Trophoblast cell (in vitro differentiated cells and primary cell): ENCODE results near the gene CDC42BPB.

Experiments used
- DNase-seq, 2 donors: peaks; one replicate each; pipeline ENCODE4 v3.0.0-alpha.2; 2016
- H2AFZ ChIP-seq: 2 replicates; pipeline ENCODE4 v1.6.1; 2013; ENCODE audit warnings: low read length, moderate library complexity, mild to moderate bottlenecking; ENCODE audit not compliant: insufficient read depth, poor library complexity
- H2AK5ac ChIP-seq: 2 replicates; pipeline ENCODE4 v1.6.1; 2013; ENCODE audit warnings: mild to moderate bottlenecking, low read length
- H2BK120ac ChIP-seq: 2 replicates; pipeline ENCODE4 v1.6.1; 2013; ENCODE audit warnings: low read length, mild to moderate bottlenecking, moderate library complexity; ENCODE audit not compliant: insufficient read depth, poor library complexity
- H2BK12ac ChIP-seq: 2 replicates; pipeline ENCODE4 v1.6.1; 2013; ENCODE audit warnings: mild to moderate bottlenecking, low read length, moderate library complexity
- H2BK5ac ChIP-seq: 2 replicates; pipeline ENCODE4 v1.6.1; 2013; ENCODE audit warnings: low read length, low read depth, moderate library complexity, mild to moderate bottlenecking; ENCODE audit not compliant: poor library complexity
- H3K14ac ChIP-seq: 2 replicates; pipeline ENCODE4 v1.6.1; 2013; ENCODE audit warnings: mild to moderate bottlenecking, low read length
- H3K18ac ChIP-seq: 2 replicates; pipeline ENCODE4 v1.6.1; 2013; ENCODE audit warnings: mild to moderate bottlenecking, low read length
- H3K23ac ChIP-seq: 2 replicates; pipeline ENCODE4 v1.6.1; 2013; ENCODE audit warnings: low read length
- H3K27ac ChIP-seq: 2 replicates; pipeline ENCODE4 v1.5.1; 2013; ENCODE audit warnings: low read depth, mild to moderate bottlenecking, inconsistent platforms, low read length, moderate library complexity
- H3K27me3 ChIP-seq: 2 replicates; pipeline ENCODE4 v1.6.1; 2013; ENCODE audit warnings: inconsistent platforms, mild to moderate bottlenecking, low read length, moderate library complexity; ENCODE audit not compliant: insufficient read depth
- H3K36me3 ChIP-seq, 2 experiments: 1 replicate in 1 of 2; 2 replicates in 1 of 2; pipeline ENCODE4 v1.6.1; 2013; ENCODE audit warnings: low read length in 2 of 2, mild to moderate bottlenecking in 2 of 2, moderate library complexity in 1 of 2; ENCODE audit not compliant: insufficient read depth in 2 of 2, control insufficient read depth in 1 of 2
- H3K4ac ChIP-seq: 2 replicates; pipeline ENCODE4 v1.6.1; 2013; ENCODE audit warnings: low read depth, mild to moderate bottlenecking, low read length, moderate library complexity
- H3K4me1 ChIP-seq, 2 experiments: 1 replicate in 1 of 2; 2 replicates in 1 of 2; pipeline ENCODE4 v1.6.1; 2013; ENCODE audit warnings: low read length in 2 of 2, mild to moderate bottlenecking in 2 of 2, moderate library complexity in 1 of 2; ENCODE audit not compliant: insufficient read depth in 2 of 2, control insufficient read depth in 1 of 2
- H3K4me2 ChIP-seq: 2 replicates; pipeline ENCODE4 v1.6.1; 2013; ENCODE audit warnings: inconsistent platforms, mild to moderate bottlenecking, low read length, moderate library complexity
- H3K4me3 ChIP-seq: 2 replicates; pipeline ENCODE4 v1.5.1; 2013; ENCODE audit warnings: mild to moderate bottlenecking, low read depth, low read length, inconsistent platforms
- H3K79me1 ChIP-seq: one replicate; pipeline ENCODE4 v1.6.1; 2013; ENCODE audit warnings: low read length
- H3K79me2 ChIP-seq: 2 replicates; pipeline ENCODE4 v1.6.1; 2013; ENCODE audit warnings: low read length, mild to moderate bottlenecking; ENCODE audit not compliant: control insufficient read depth, insufficient read depth, poor library complexity
- H3K9ac ChIP-seq: 2 replicates; pipeline ENCODE4 v1.6.1; 2013; ENCODE audit warnings: mild to moderate bottlenecking, low read length
- H3K9me3 ChIP-seq: 2 replicates; pipeline ENCODE4 v1.6.1; 2013; ENCODE audit warnings: low read depth, mild to moderate bottlenecking, control low read depth, inconsistent platforms, low read length; ENCODE audit not compliant: insufficient read depth
- H4K12ac ChIP-seq: 2 replicates; pipeline ENCODE4 v1.6.1; 2013; ENCODE audit warnings: low read depth, mild to moderate bottlenecking, low read length, moderate library complexity
- H4K8ac ChIP-seq: 2 replicates; pipeline ENCODE4 v1.6.1; 2013; ENCODE audit warnings: low read depth, mild to moderate bottlenecking, low read length, moderate library complexity
- H4K91ac ChIP-seq: one replicate; pipeline ENCODE4 v1.6.1; 2013; ENCODE audit warnings: low read depth, mild to moderate bottlenecking, low read length, moderate library complexity
- WGBS: extraction: QIAGEN DNeasy Blood & Tissue Kit; methylation state at CpG from one replicate; pipeline ENCODE4 v1.1.7; 2013; ENCODE audit warnings: missing lambda C conversion rate; ENCODE audit not compliant: insufficient read length, insufficient coverage; ENCODE audit errors: extremely low coverage; 5-methylcytosine and 5-hydroxymethylcytosine counted together

Gene CDC42BPB

DNA sequence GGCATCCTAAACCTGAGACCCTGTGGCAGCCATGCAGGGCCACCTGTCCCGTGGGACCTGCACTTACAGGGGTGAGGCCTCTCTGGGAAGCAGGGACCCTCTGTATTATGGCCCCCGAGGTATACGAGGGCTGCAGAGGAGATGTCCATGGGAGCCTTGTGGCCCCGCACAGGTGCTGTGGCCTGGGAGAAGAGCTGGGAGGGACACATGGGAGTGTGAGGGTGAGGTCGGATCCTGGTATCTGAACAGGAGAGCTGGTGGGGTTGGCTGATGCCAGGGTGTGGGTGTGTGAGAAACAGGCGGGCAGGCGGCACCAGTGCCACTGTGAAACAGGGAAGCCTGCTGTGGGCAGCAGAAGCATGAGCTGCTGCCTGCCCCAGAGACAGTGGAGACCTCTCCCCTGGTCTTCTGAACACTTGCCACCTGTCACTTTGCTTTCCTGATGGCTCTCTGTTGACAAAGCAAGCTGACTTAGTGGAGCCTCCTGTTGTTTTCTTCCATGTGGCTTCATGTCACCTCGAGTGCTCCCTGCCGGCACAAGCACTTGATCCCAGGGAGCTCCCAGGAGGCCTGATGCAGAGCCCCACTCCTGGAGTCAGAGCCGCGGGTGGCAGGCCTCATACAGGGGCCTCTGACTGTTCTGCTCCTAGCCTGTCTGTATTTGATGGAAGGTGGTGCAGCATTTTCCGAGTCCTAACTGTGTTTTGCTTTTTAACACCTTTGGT, 154.7 kb downstream of the CDC42BPB start:
- H4K12ac ChIP-seq = no peak overlapping the region

DNA sequence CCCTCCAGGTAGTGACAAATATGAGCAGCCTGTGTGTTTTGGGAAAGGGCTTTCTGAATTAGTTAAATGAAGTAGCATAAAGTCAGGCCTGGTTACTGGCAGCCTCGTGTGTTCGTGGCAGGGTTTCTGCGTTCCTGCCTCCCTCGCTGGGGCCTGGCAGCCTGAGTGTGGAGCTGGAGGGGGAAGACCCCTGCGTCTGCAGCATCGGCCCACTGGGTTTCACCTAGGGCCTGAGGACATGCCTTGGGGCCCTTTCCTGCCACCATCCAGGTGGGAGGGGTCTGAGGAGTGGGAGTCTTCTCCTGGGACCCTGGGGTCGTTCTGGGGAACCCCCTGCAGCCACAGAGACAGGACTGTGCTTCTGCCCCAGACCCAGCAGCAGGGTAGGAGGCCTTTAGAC, 155.3 kb downstream of the CDC42BPB start:
- peaks cover 8% of the 10 kb centered on the region for H3K9me3 ChIP-seq
- no peak overlapping the region for H3K4ac ChIP-seq
- no peak for DNase-seq
- H4K91ac ChIP-seq = no peak overlapping the region
- H3K18ac ChIP-seq = no peak overlapping the region
- H3K23ac ChIP-seq = no peak overlapping the region
- H3K27ac ChIP-seq = no peak overlapping the region
- H3K36me3 ChIP-seq = peaks cover 20 to 23% of the 10 kb centered on the region in 2 experiments
- H2AFZ ChIP-seq = no peak overlapping the region
- H3K4me2 ChIP-seq = no peak overlapping the region
- H3K4me3 ChIP-seq = no peak overlapping the region
- H3K4me1 ChIP-seq = no peaks in the 10 kb centered on the region
- no peak overlapping the region for H2AK5ac ChIP-seq
- no CpG with 5 or more reads among the region's 7 CpGs for WGBS
- H3K9ac ChIP-seq = no peak overlapping the region
- no peak overlapping the region for H2BK12ac ChIP-seq
- no peak overlapping the region for H4K8ac ChIP-seq
- no peaks in the 10 kb centered on the region for H3K27me3 ChIP-seq
- no peaks in the 10 kb centered on the region for H3K79me2 ChIP-seq
- no peak overlapping the region for H2BK120ac ChIP-seq
- no peak overlapping the region for H2BK5ac ChIP-seq
- H3K14ac ChIP-seq = no peak overlapping the region
- no peak overlapping the region for H4K12ac ChIP-seq
- H3K79me1 ChIP-seq = no peaks in the 10 kb centered on the region

More for the DNA sequence above, 154.7 kb downstream of the CDC42BPB start:
- no peak for DNase-seq
- H4K8ac ChIP-seq = no peak overlapping the region
- no peaks in the 10 kb centered on the region for H3K79me1 ChIP-seq
- H3K9ac ChIP-seq = no peak overlapping the region
- no peak overlapping the region for H2BK5ac ChIP-seq
- H2AFZ ChIP-seq = no peak overlapping the region
- no peak overlapping the region for H3K27ac ChIP-seq
- peaks cover 11% of the 10 kb centered on the region for H3K9me3 ChIP-seq
- no peak overlapping the region for H3K23ac ChIP-seq
- no peak overlapping the region for H2BK12ac ChIP-seq
- peaks cover 24 to 26% of the 10 kb centered on the region in 2 experiments for H3K36me3 ChIP-seq
- no peak overlapping the region for H2AK5ac ChIP-seq
- no peaks in the 10 kb centered on the region for H3K79me2 ChIP-seq
- H3K4ac ChIP-seq = no peak overlapping the region
- H3K18ac ChIP-seq = no peak overlapping the region
- H3K4me2 ChIP-seq = no peak overlapping the region
- no peak overlapping the region for H4K91ac ChIP-seq
- WGBS = no CpG with 5 or more reads among the region's 12 CpGs
- no peak overlapping the region for H2BK120ac ChIP-seq
- no peak overlapping the region for H3K14ac ChIP-seq
- no peak overlapping the region for H3K4me3 ChIP-seq
- H3K4me1 ChIP-seq = no peaks in the 10 kb centered on the region
- H3K27me3 ChIP-seq = no peaks in the 10 kb centered on the region

DNA sequence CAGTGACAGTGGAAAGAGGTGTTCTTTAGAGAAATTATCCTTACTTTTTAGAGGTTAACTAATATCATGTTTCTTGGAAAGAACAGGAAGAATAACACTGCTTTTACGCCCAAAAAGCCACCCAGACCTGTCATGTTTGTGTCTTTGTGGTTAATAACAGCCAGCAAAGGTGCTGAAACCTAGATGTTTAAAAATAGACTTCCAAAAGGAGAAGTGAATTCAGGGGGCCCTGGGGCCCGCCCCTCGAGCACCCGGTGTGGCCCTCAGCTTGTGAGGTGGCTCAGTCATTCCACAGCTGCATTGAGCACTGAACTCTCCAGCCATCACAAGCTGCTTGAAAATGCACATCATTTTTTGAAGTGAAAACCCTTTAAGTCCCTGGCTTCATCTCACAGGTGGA, 155.7 kb downstream of the CDC42BPB start:
- H3K79me2 ChIP-seq = no peaks in the 10 kb centered on the region
- H2BK120ac ChIP-seq = no peak overlapping the region
- WGBS = no CpG with 5 or more reads among the region's 4 CpGs
- H2AK5ac ChIP-seq = no peak overlapping the region
- H3K18ac ChIP-seq = no peak overlapping the region
- no peak overlapping the region for H3K4me2 ChIP-seq
- H4K8ac ChIP-seq = no peak overlapping the region
- no peak overlapping the region for H3K23ac ChIP-seq
- H4K91ac ChIP-seq = no peak overlapping the region
- H3K79me1 ChIP-seq = no peaks in the 10 kb centered on the region
- no peak overlapping the region for H2BK12ac ChIP-seq
- no peak overlapping the region for H3K4ac ChIP-seq
- H3K9me3 ChIP-seq = peaks cover 4% of the 10 kb centered on the region
- no peak overlapping the region for H2AFZ ChIP-seq
- no peak overlapping the region for H3K14ac ChIP-seq
- no peaks in the 10 kb centered on the region for H3K27me3 ChIP-seq
- H3K36me3 ChIP-seq = peaks cover 16 to 19% of the 10 kb centered on the region in 2 experiments
- H3K4me3 ChIP-seq = no peak overlapping the region
- DNase-seq = no peak
- H3K9ac ChIP-seq = no peak overlapping the region
- no peaks in the 10 kb centered on the region for H3K4me1 ChIP-seq
- H4K12ac ChIP-seq = no peak overlapping the region
- H3K27ac ChIP-seq = no peak overlapping the region
- no peak overlapping the region for H2BK5ac ChIP-seq

DNA sequence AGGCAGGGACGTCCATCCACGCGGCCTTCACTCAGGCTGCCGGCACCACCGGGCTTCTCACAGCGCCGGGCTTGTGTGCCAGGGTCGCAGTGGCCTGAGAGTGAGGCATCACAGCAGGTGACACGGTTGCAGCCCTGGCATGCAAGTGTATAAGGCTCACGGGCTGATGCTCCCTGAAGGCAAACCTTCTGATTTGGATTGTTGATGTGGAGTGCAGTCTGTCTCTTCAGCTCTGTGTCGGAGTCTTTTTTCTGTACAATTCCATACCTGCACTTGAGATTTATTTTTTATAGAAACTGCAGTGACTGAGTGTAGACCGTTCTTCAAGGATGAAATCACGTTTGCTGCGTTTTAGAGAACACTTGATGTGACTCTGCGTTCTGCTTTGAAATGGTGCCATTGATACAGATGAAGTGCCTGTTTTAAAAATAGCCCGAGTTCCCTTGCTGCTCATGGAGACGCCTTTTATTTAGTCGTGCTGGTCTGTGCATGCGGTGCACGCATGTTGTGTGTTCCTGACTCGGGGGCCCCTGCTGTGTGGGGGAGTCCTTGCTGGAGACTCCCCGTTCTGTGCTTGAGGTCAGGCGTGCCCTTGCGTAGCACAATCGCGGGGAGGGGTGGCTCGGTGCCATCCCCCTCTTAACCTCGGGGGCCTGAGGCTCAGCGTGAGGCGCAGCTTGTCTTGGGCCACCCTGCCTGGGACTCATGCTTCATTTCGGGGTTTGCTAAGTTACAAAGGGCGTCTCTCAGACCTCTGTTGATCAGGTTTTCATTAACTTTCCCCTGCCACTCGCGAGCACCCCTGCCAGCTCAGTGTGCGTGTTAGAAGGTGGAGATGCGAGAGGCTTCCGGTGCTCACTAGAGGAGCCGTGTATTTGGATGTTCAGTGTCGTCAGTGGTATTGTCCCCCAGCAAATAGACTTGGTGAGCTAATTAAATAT, 156.4 kb downstream of the CDC42BPB start:
- Histone ChIP-seq H3K4me1 (no peaks in the 10 kb centered on the region), H3K14ac (no peak overlapping the region), H3K79me1 (no peaks in the 10 kb centered on the region), H2BK5ac (no peak overlapping the region), H3K79me2 (no peaks in the 10 kb centered on the region), H2AFZ (no peak overlapping the region), H4K12ac (no peak overlapping the region), H3K4ac (no peak overlapping the region), H3K27me3 (no peaks in the 10 kb centered on the region), H3K27ac (no peak overlapping the region), H3K23ac (no peak overlapping the region), H3K9ac (no peak overlapping the region), H4K8ac (no peak overlapping the region), H2BK120ac (no peak overlapping the region), H3K4me2 (no peak overlapping the region), H3K4me3 (no peak overlapping the region), H3K36me3 (peaks cover 14 to 17% of the 10 kb centered on the region in 2 experiments), H2AK5ac (no peak overlapping the region), H3K9me3 (peaks cover 3% of the 10 kb centered on the region), H4K91ac (no peak overlapping the region), H3K18ac (no peak overlapping the region), H2BK12ac (no peak overlapping the region)
- DNase-seq = no peak
- WGBS = no CpG with 5 or more reads among the region's 39 CpGs
